GM18499 (cell line): ENCODE results near the gene VAC14.

Source experiments
- ATAC-seq: cut with Tn5 transposase; IDR thresholded peaks from one replicate; pipeline ENCODE4 v1.9.1; 2021; ENCODE audit warnings: moderate number of reproducible peaks; ENCODE audit not compliant: insufficient read depth, unreplicated experiment

The VAC14 gene

GRCh38 chr16:70711211-70712031 is 89.5 kb downstream of the VAC14 start:
- ATAC-seq = no peak

GRCh38 chr16:70710422-70711210 is 90.3 kb downstream of the VAC14 start:
- no peak for ATAC-seq

DNA sequence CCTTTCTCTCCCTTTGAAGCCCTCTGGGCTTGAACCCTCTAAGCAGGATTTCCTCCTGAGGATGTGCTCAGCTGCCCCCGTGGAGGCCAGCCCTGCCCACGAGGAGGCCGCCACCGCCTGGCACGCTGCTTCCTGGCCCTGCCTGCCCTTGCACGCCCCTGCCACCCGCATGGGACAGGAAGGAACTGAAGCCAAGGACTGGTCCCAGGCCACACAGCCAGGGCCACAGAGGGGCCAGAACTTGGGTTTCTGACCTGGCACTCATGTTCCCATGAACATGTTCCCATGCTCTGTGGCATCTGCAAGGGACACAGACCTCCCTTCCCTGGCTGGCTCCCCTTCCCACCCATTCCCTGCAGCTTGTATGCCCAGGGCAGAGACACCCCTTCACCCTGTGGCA is 91.0 kb downstream of the VAC14 start:
- ATAC-seq = no peak

GRCh38 chr16:70709457-70709856 is 91.5 kb downstream of the VAC14 start:
- ATAC-seq = no peak

- no peak for ATAC-seq
Observed at GRCh38 chr16:70708366-70709246, 92.4 kb downstream of the VAC14 start.

- ATAC-seq = no peak
Observed at GRCh38 chr16:70706948-70707465, 94.0 kb downstream of the VAC14 start.

GRCh38 chr16:70705056-70705455 is 95.9 kb downstream of the VAC14 start:
- ATAC-seq = no peak

DNA sequence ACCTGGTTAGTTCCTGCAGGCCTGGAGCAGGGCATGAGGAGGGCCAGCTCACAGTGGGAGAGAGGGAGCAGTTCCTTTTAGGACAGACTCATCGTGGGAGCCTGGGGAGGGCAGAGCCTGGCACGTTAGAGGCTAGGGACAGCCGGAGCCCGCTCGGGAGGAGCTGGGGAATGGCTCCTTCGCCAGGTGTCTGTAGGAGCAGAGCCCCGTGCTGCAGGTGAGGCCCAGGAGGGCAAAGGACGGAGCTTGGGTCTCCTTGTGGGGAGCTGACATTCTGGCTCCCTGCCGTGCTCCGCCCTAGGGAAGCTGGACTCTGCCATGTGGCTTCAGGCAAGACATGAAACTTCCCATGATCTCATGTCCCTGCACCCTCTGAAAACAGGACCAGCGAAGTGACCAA is 96.4 kb downstream of the VAC14 start:
- ATAC-seq = no peak

DNA sequence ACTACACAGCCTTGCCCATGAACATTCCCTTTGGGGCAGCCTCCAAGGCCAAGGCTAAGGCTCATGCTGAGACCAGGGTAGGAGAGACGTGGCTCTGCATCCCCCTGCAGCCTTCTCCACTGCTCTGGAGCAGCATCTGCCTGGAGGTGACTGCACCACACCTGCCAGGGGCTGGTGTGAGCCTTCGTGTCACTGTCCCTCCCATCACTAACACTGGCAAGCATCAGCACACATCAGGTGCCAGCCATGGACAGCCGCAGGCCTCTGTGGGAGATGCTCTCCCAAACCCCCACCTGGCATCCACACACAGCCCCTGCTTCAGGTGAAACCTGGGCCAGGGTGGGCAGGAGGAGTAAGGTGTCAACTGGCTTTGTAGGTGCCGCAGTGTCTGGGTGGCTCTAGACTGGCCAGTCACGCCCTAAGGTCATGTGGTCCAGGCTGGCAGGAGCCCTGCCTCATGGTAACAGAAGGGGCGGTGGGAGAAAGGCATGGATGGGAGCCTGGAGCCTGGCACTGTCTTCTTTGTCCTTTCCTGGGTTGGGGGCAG is 97.0 kb downstream of the VAC14 start:
- no peak for ATAC-seq

GRCh38 chr16:70703041-70703834 is 97.7 kb downstream of the VAC14 start:
- ATAC-seq = no peak

- ATAC-seq = no peak
Observed at GRCh38 chr16:70702624-70703023, 98.3 kb downstream of the VAC14 start.

- ATAC-seq = no peak
Observed at GRCh38 chr16:70701998-70702397, 99.0 kb downstream of the VAC14 start.

GRCh38 chr16:70701596-70701995 is 99.4 kb downstream of the VAC14 start:
- ATAC-seq = no peak

- no peak for ATAC-seq
Observed at GRCh38 chr16:70701036-70701435, 99.9 kb downstream of the VAC14 start.

DNA sequence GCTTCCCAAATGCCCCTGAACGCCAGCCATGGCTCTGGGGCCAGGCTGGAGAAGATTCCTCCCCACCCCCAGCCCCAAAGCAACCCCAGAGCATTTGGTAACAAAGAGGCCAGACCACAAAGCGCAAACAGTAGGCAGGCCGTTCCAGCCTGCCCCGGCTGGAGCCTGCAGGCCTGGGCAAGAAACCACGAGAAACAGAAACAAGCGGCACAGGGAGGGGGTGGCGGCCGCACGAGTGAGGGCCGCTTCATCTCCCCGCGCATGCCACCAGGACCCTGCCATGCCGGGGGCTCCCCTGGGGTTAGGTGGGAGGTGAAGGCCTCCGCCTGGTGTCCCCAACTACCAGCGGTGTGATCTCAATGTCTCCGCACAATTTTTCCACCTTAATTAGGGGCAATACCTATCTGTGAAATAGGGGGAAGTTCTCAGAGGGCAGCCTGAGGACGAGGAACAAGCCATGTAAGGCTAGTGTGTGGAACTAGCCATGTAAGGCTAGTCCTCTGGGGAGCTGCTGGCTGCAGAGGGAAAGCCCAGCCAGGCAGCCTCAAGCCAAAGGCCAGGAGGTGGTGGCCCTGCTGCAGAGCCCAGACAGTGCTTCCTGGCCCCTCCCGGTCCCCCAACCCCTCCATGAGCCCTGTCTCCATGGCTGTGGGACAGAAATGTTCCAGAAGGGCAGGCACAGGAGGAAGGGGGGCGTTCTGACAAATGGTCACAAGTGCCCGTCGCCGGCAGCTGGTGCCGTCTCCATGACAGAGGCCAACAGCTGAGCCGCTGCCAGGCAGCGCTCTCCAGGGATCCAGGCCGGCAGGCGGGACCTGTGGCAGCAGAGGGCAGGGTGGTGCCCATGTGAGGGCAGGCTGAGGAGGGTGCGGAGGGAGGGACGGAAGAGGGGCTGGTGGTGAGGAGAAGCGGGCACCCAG is 100.6 kb downstream of the VAC14 start:
- no peak for ATAC-seq

DNA sequence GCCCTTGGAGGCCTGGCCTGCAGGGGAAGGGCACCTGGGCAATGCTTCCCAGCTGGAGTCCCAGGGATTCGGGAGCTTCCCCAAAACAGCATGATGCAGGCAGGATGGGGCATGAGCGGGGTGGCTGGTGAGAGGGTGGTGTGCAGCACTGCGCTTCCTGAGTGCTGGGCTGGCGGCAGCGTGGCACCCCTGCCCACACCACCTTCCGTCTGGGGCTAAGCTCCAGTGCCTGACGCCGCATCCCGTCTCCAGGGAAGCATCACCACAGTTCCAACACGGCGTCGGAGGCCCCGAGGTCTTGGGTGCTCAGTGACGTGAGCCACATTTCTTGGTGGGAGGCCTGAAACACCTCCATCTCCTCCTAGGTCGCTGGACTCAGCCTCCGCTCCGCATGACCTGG is 101.3 kb downstream of the VAC14 start:
- no peak for ATAC-seq

GRCh38 chr16:70698901-70699300 is 102.1 kb downstream of the VAC14 start:
- ATAC-seq = no peak

DNA sequence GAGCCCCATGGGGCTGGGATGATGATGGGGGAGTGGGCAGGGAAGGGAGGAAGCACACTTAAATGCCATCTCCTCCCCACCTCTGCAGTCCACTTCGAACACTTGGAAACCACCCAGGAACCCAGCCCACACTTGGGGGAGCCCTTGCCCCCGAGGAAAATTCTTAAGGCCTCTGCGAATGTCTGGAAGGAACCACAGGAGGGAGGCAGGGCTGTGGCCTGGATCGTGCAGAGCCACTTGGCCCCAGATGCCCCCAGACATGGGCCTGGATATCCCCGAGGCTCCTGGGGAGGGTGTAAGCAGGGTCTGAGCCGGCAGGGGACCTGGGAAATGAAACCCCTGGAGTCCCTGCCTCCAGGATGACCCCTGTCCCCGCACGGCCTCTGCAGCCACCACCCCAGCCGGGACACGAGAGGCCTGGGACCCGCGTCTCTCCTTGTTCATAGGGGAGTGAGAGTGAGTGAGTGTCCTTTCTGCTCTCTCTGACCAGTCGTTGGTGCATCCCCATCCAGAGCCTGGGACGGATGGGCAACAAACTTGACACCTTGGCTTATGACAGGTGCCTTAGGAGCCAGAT is 103.3 kb downstream of the VAC14 start:
- ATAC-seq = no peak
